GM12892 (cell line): ENCODE measurements around the gene SPECC1.

Experiments
- POLR2A ChIP-seq: IDR thresholded peaks from 2 replicates; pipeline ENCODE4 v1.6.1; 2011; ENCODE audit warnings: low read depth, low read length, control low read depth
- POLR2AphosphoS5 ChIP-seq: IDR thresholded peaks from 2 replicates; pipeline ENCODE4 v1.6.1; 2011; ENCODE audit warnings: low read depth, low read length, control low read depth
- TAF1 ChIP-seq: IDR thresholded peaks from 2 replicates; pipeline ENCODE4 v1.6.1; 2011; ENCODE audit warnings: low read depth, mild to moderate bottlenecking, control low read depth, low read length, borderline replicate concordance

DNA sequence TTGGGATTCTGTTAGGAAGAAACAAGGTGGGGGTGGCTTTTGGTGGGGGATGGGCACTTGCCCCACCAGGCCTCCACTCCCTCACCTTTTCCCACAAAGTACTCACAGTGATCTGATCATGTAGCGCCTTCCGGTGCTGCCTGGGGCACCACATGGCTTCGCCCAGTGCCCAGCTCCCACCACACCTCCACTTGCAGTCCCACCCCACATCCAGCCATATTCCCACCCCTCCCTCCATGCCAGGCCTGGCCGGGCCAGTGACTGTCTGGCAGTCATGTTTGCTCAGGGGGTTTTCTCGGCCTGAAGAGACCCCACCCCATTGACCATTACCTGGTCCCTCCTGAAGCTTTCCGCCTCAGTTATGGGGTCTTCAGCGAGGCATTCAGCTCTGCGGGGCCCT, 201.5 kb downstream of the SPECC1 start:
- TF ChIP-seq POLR2A (no peak), POLR2AphosphoS5 (no peak), TAF1 (no peak)
